HG03378 (cell line): Measurements from ENCODE around the gene ANKS6.

Experiments
- ATAC-seq: cut with Tn5 transposase; IDR thresholded peaks from one replicate; pipeline ENCODE4 v1.9.1; 2021; ENCODE audit warnings: mild to moderate bottlenecking, moderate library complexity; ENCODE audit not compliant: unreplicated experiment

Gene ANKS6

GRCh38 chr9:98796364-98797101, at the start of gene ANKS6:
Gene ANKS6 (minus strand): TSS chr9:98796555. CDS start chr9:98796491, 64 bp downstream.
- ATAC-seq = peak; percentile 65

GRCh38 chr9:98846081-98846480, 49.7 kb upstream of the ANKS6 start:
- ATAC-seq = no peak

GRCh38 chr9:98842510-98842909, 46.2 kb upstream of the ANKS6 start:
- no peak for ATAC-seq

- ATAC-seq = no peak
Observed at GRCh38 chr9:98839724-98840123, 43.4 kb upstream of the ANKS6 start.

- no peak for ATAC-seq
Observed at GRCh38 chr9:98838868-98839565, 42.7 kb upstream of the ANKS6 start.

GRCh38 chr9:98838155-98838867, 42.0 kb upstream of the ANKS6 start:
- no peak for ATAC-seq

- no peak for ATAC-seq
Observed at GRCh38 chr9:98837516-98837915, 41.2 kb upstream of the ANKS6 start.

- no peak for ATAC-seq
Observed at GRCh38 chr9:98836206-98836605, 39.9 kb upstream of the ANKS6 start.

GRCh38 chr9:98834386-98834785, 38.0 kb upstream of the ANKS6 start:
- no peak for ATAC-seq

- no peak for ATAC-seq
Observed at GRCh38 chr9:98833090-98833956, 37.0 kb upstream of the ANKS6 start.

GRCh38 chr9:98832768-98833089, 36.4 kb upstream of the ANKS6 start:
- ATAC-seq = no peak

- ATAC-seq = no peak
Observed at GRCh38 chr9:98831696-98832095, 35.3 kb upstream of the ANKS6 start.

GRCh38 chr9:98830554-98830953, 34.2 kb upstream of the ANKS6 start:
- ATAC-seq = no peak

- no peak for ATAC-seq
Observed at GRCh38 chr9:98829766-98830165, 33.4 kb upstream of the ANKS6 start.

GRCh38 chr9:98826716-98827115, 30.4 kb upstream of the ANKS6 start:
- no peak for ATAC-seq

GRCh38 chr9:98825414-98825813, 29.1 kb upstream of the ANKS6 start:
- ATAC-seq = no peak

- no peak for ATAC-seq
Observed at GRCh38 chr9:98823666-98824334, 27.4 kb upstream of the ANKS6 start.

GRCh38 chr9:98822661-98823060, 26.3 kb upstream of the ANKS6 start:
- ATAC-seq = no peak

- ATAC-seq = no peak
Observed at GRCh38 chr9:98821831-98822230, 25.5 kb upstream of the ANKS6 start.

GRCh38 chr9:98819231-98819630, 22.9 kb upstream of the ANKS6 start:
- ATAC-seq = no peak
